Endothelial cell of umbilical vein (primary cell): ENCODE measurements around the gene MAST4.

Source experiments
- EZH2 ChIP-seq: IDR thresholded peaks from 2 replicates; pipeline ENCODE4 v1.6.1; 2012; ENCODE audit warnings: borderline replicate concordance, low read depth, mild to moderate bottlenecking, moderate library complexity, low read length, inconsistent platforms; ENCODE audit not compliant: severe bottlenecking
- MAX ChIP-seq: IDR thresholded peaks from 2 replicates; pipeline ENCODE4 v1.6.1; 2011; ENCODE audit not compliant: insufficient read depth, insufficient read length
- MYC ChIP-seq: IDR thresholded peaks from one replicate; pipeline ENCODE4 v1.6.1; 2011; ENCODE audit warnings: mild to moderate bottlenecking, low read depth, low read length
- TF ChIP-seq, protein P1 (sequence below), 2 donors: IDR thresholded peaks; 1 replicate in 1 of 2; 2 replicates in 1 of 2; pipeline ENCODE4 v1.5.1; 2011; ENCODE audit warnings: low read length in 2 of 2, mild to moderate bottlenecking in 2 of 2, moderate library complexity in 2 of 2, control low read depth in 1 of 2, inconsistent platforms in 1 of 2, low read depth in 1 of 2; ENCODE audit not compliant: insufficient read depth in 1 of 2; ENCODE audit errors: extremely low read depth in 1 of 2

- TF ChIP-seq, protein P1, sequence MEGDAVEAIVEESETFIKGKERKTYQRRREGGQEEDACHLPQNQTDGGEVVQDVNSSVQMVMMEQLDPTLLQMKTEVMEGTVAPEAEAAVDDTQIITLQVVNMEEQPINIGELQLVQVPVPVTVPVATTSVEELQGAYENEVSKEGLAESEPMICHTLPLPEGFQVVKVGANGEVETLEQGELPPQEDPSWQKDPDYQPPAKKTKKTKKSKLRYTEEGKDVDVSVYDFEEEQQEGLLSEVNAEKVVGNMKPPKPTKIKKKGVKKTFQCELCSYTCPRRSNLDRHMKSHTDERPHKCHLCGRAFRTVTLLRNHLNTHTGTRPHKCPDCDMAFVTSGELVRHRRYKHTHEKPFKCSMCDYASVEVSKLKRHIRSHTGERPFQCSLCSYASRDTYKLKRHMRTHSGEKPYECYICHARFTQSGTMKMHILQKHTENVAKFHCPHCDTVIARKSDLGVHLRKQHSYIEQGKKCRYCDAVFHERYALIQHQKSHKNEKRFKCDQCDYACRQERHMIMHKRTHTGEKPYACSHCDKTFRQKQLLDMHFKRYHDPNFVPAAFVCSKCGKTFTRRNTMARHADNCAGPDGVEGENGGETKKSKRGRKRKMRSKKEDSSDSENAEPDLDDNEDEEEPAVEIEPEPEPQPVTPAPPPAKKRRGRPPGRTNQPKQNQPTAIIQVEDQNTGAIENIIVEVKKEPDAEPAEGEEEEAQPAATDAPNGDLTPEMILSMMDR (IDR thresholded peaks at IDR 0.05; ENCODE audit: extremely low read depth in 1 of 2, insufficient read depth in 1 of 2, low read depth in 1 of 2, low read length in 2 of 2) = no peak
- TF ChIP-seq MYC (no peak), EZH2 (no peak), MAX (no peak)
These were observed 519.6 kb downstream of the MAST4 start for GRCh38 chr5:67115817-67116216.
